Activated T-cell treated with anti-CD3 and anti-CD28 coated beads, Interleukin-2, amount 50 U/mL, for 4 hours (primary cell): ENCODE measurements around the gene ATP6V1G1. TPM values are rescaled to one million over a fixed set of nuclear protein-coding genes. Genes with fewer than 3 reads are reported as not detected.

Experiments used
- ATAC-seq, 2 donors: fragments of 200-7000 bp; cut with Tn5 transposase; one replicate each; pipeline ENCODE4 v1.10.0; 2021
- DNase-seq: peaks from one replicate; pipeline ENCODE4 v3.0.0-alpha.2; 2020
- H3K27me3 Mint-ChIP-seq: one replicate; pipeline ENCODE4 v1.8.0; 2021; ENCODE audit warnings: low read depth, mixed read lengths
- H3K36me3 Mint-ChIP-seq: one replicate; pipeline ENCODE4 v1.8.0; 2022; ENCODE audit warnings: mixed read lengths; ENCODE audit not compliant: insufficient read depth
- H3K4me1 Mint-ChIP-seq: one replicate; pipeline ENCODE4 v1.8.0; 2021; ENCODE audit warnings: low read depth, mixed read lengths
- H3K4me3 Mint-ChIP-seq: one replicate; pipeline ENCODE4 v1.8.0; 2021; ENCODE audit warnings: mild to moderate bottlenecking, moderate library complexity, mixed read lengths
- H3K9me3 Mint-ChIP-seq: one replicate; pipeline ENCODE4 v1.8.0; 2021; ENCODE audit warnings: mixed read lengths
- total RNA-seq, 3 donors: library from RNA; stranded (reverse); gene quantifications; one replicate each; pipeline ENCODE4 v1.2.1, GENCODE V29; 2021

Gene ATP6V1G1
- total RNA-seq, 3 donors from 2014 or later: 45.2 to 51.0 (median 50.3) TPM

DNA sequence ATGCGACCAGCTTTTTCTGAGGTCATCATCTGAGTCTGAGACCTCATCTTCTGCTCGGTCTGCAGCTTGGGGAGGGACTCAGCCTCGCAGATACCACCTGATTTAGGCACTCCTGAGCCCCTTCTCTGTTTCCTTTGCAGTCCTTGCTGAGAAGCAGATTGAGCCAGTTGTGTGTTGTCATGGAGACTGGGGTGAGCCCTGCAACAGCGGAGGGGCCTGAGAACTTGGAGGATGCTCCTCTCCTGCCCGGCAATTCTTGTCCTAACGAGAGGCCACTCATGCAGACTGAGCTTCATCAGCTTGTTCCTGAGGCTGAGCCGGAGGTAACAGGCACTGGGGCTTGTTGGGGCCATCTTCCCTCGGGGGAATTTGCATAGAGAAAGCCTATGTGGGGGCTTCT, 50.8 kb downstream of the ATP6V1G1 start:
- no peaks in the 10 kb centered on the region for H3K9me3 Mint-ChIP-seq
- no peaks in the 10 kb centered on the region for H3K27me3 Mint-ChIP-seq
- H3K36me3 Mint-ChIP-seq: peaks cover 37% of the 10 kb centered on the region
- no peaks in the 10 kb centered on the region for H3K4me1 Mint-ChIP-seq
- ATAC-seq: no peak
- no peak for DNase-seq
- no peak overlapping the region for H3K4me3 Mint-ChIP-seq

DNA sequence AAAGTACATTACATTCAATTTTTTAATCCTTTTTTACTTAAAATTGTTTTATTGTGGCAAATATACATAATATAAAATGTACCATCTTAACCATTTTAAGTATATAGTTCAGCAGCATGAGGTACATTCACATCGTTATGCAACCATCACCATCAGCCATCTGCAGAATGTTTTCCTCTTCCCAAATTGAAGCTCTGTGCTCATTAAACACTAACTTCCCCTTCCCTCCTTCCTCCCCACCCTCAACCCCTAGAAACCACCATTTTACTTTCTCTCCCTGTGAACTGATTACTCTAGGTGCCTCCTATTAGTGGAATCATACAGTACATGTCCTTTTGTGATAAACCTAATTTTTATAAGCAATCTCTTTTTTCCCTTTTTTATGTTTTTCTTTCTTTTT, 54.4 kb downstream of the ATP6V1G1 start:
- peaks cover 39% of the 10 kb centered on the region for H3K36me3 Mint-ChIP-seq

DNA sequence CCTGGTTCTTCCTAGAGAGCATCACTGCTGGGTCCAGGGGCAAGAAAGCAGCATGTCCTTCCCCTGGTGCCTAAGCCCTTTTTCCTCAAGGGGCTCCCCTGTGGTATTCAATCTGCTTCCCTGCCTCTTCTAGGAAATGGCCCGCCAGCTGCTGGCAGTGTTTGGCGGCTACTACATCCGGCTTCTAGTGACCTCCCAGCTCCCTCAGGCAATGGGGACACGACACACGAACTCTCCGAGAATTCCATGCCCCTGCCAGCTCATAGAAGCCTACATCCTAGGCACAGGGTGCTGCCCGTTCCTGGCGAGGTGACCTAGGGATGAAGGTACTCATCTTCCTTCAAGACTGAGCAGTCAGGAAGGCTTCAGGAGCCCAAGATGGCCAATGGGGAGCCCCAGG, 55.4 kb downstream of the ATP6V1G1 start:
- Mint-ChIP-seq H3K36me3 (peaks cover 48% of the 10 kb centered on the region), H3K9me3 (peaks cover 4% of the 10 kb centered on the region), H3K4me1 (no peaks in the 10 kb centered on the region)

More for the DNA sequence above, 54.4 kb downstream of the ATP6V1G1 start:
- no peaks in the 10 kb centered on the region for H3K4me1 Mint-ChIP-seq
- H3K27me3 Mint-ChIP-seq: no peaks in the 10 kb centered on the region
- no peaks in the 10 kb centered on the region for H3K9me3 Mint-ChIP-seq
- ATAC-seq (no peak), DNase-seq (no peak)
- no peak overlapping the region for H3K4me3 Mint-ChIP-seq

DNA sequence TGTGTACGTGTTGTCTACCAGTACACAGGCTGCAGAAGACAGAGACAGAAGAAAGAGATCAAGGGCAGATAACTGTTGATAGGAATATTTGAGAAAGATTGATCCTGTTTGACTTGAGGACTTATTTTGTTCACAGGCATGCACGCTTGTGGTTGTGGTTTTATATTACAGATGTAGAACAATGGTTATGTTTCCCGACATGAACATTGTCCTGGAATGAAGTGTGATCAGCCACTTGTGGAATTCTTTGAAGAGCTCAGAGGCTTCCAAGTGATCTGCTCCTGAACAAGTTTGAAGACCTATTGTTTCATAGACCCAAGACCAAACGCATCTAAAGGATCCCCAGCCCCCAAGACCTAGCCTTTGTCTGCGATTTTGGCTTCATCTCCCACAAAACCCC, 56.3 kb downstream of the ATP6V1G1 start:
- Mint-ChIP-seq H3K9me3 (peaks cover 4% of the 10 kb centered on the region), H3K36me3 (peaks cover 50% of the 10 kb centered on the region), H3K4me1 (no peaks in the 10 kb centered on the region), H3K27me3 (no peaks in the 10 kb centered on the region), H3K4me3 (no peak overlapping the region)
- DNase-seq (no peak), ATAC-seq (no peak)

More for the DNA sequence above, 55.4 kb downstream of the ATP6V1G1 start:
- ATAC-seq: no peak
- no peak overlapping the region for H3K4me3 Mint-ChIP-seq
- no peak for DNase-seq
- H3K27me3 Mint-ChIP-seq: no peaks in the 10 kb centered on the region

Other genes starting within 250 kb of the ATP6V1G1 start
- 10 to 100 TPM; 77.2 to 81.7 (median 80.6) TPM for gene AKNA, start 199.8 kb upstream of the ATP6V1G1 start, total RNA-seq
- gene WHRN, start 82.3 kb upstream of the ATP6V1G1 start, total RNA-seq: 1 to 10 TPM; 2.0 to 5.8 (median 2.2) TPM
- 10 to 100 TPM; 21.6 to 28.4 (median 22.8) TPM for gene TMEM268, start 23.5 kb downstream of the ATP6V1G1 start, total RNA-seq
- gene TEX53, start 70.0 kb downstream of the ATP6V1G1 start, total RNA-seq: not detected
- under 1 TPM in 1 of 3 donors, not detected in 2; 0.42 TPM for gene TEX48, start 94.4 kb downstream of the ATP6V1G1 start, total RNA-seq
- gene TNFSF15, start 218.3 kb downstream of the ATP6V1G1 start, total RNA-seq: under 1 TPM; 0.32 to 0.53 (median 0.43) TPM